Spleen (tissue), 11 donors: ENCODE results near the gene PSMD13. TPM values are rescaled to one million over a fixed set of nuclear protein-coding genes. Genes with fewer than 3 reads are reported as not detected.

ENCODE experiments used
- DNase-seq: peaks from one replicate; pipeline ENCODE4 v3.0.0-alpha.2; 2020
- H3K27ac ChIP-seq, 8 donors: fragments of 200-600 bp; sonication (generic) in 7 of 8; 1 replicate in 4 of 8; 2 replicates in 4 of 8; pipeline versions ENCODE4 v1.5.0 to v1.8.0; 2016 to 2021; ENCODE audit warnings: inconsistent platforms in 4 of 8, mild to moderate bottlenecking in 4 of 8, moderate library complexity in 1 of 8
- H3K27me3 ChIP-seq, 7 donors: fragments of 200-600 bp; sonication (generic) in 6 of 7; replicated peaks in 1 of 7; 1 replicate in 4 of 7; 2 replicates in 3 of 7; pipeline versions ENCODE4 v1.5.0 to v1.8.0; 2016 to 2021; ENCODE audit warnings: inconsistent platforms in 3 of 7, mild to moderate bottlenecking in 1 of 7
- H3K36me3 ChIP-seq, 6 donors: fragments of 200-600 bp; sonication (generic) in 5 of 6; 1 replicate in 4 of 6; 2 replicates in 2 of 6; pipeline versions ENCODE4 v1.5.0 to v1.8.0; 2016 to 2021; ENCODE audit warnings: inconsistent platforms in 2 of 6
- H3K4me1 ChIP-seq, 6 donors: fragments of 200-600 bp; sonication (generic) in 5 of 6; 1 replicate in 3 of 6; 2 replicates in 3 of 6; pipeline versions ENCODE4 v1.5.0 to v1.8.0; 2016 to 2021; ENCODE audit warnings: inconsistent platforms in 3 of 6
- H3K4me3 ChIP-seq, 8 donors: fragments of 200-600 bp; sonication (generic) in 7 of 8; 1 replicate in 4 of 8; 2 replicates in 4 of 8; pipeline versions ENCODE4 v1.5.0 to v1.8.0; 2016 to 2021; ENCODE audit warnings: inconsistent platforms in 4 of 8, mild to moderate bottlenecking in 4 of 8, moderate library complexity in 2 of 8
- H3K9me3 ChIP-seq, 8 donors: fragments of 200-600 bp; sonication (generic) in 7 of 8; 1 replicate in 4 of 8; 2 replicates in 4 of 8; pipeline versions ENCODE4 v1.5.0 to v1.8.0; 2016 to 2021; ENCODE audit warnings: inconsistent platforms in 4 of 8
- CTCF ChIP-seq, 11 experiments: fragments of 200-600 bp in 7 of 11; fragments of 450-650 bp in 4 of 11; sonication (generic) in 4 of 11; IDR thresholded peaks in 8 of 11; conservative IDR thresholded peaks in 3 of 11; 1 replicate in 7 of 11; 2 replicates in 4 of 11; pipeline versions ENCODE4 v1.4.0 to v1.8.0; 2016 to 2021; ENCODE audit warnings: antibody characterized with exemption in 11 of 11, inconsistent platforms in 4 of 11, mild to moderate bottlenecking in 1 of 11
- POLR2A ChIP-seq, 3 donors: fragments of 450-650 bp; IDR thresholded peaks; one replicate each; pipeline ENCODE4 v1.5.1; 2017; ENCODE audit warnings: antibody characterized with exemption in 3 of 3, mild to moderate bottlenecking in 1 of 3
- POLR2AphosphoS5 ChIP-seq, 3 donors: sonication (generic); formaldehyde crosslinking; IDR thresholded peaks; one replicate each; pipeline ENCODE4 v1.5.1; 2017; ENCODE audit warnings: antibody characterized with exemption in 3 of 3
- WGBS, 5 donors: extraction: QIAGEN DNeasy Blood & Tissue Kit in 3 of 5; methylation state at CpG; one replicate each; pipeline versions ENCODE4 v1.1.5 to v1.1.7; 2013 to 2018; 5-methylcytosine and 5-hydroxymethylcytosine counted together
- intact Hi-C: fragments of 100-400 bp; cut with DNase I; formaldehyde crosslinking; loops from one replicate; pipeline ENCODE4 v1.15.0; 2023; ENCODE audit warnings: low total_unique reads
- polyA plus RNA-seq, 3 donors: library from polyadenylated mRNA; stranded (reverse); fragments of 200-250 nt; gene quantifications; one replicate each; pipeline ENCODE4 v1.2.1, GENCODE V29; 2013
- total RNA-seq, 7 donors: library from RNA; depleted of rRNA in 3 of 7; stranded (reverse); fragments of >200 nt in 3 of 7; fragmentation: NEBNext Ultra II Directional in 4 of 7; extraction: Animal tissue kit (Norgen Biotek cat#: 25700) in 4 of 7; gene quantifications; one replicate each; pipeline versions ENCODE4 v1.1.0 to v1.2.1, GENCODE V29; 2016 to 2021
- donor health status: healthy with polysubstance abuse.
- donor health status: DM: no; HTN: no; CAD: no; lungs with moderate emphysema.
- donor health status: DM: no; HTN: no; CAD: no.
- donor health status: Bipolar disorder and iron deficiency.
- donor health status: healthy.
- donor health status: DM: no; HTN: no; CAD: no.
- donor health status: DM: yes; HTN: yes; CAD: no.

PSMD13 gene
- total and polyA plus RNA-seq, 10 donors = 93.6 to 229 (median 102) TPM

- peak; percentile 76 for DNase-seq
Observed at GRCh38 chr11:293852-294661, 57.3 kb downstream of the PSMD13 start.

GRCh38 chr11:294780-295179, 58.0 kb downstream of the PSMD13 start:
- DNase-seq = peak; percentile 71
- Histone ChIP-seq H3K4me3 (no peak overlapping the region), H3K27me3 (peaks cover 0 to 27% (median 7%) of the 10 kb centered on the region in 7 donors), H3K4me1 (peaks cover 2 to 68% (median 25%) of the 10 kb centered on the region in 6 donors), H3K36me3 (peaks cover 0 to 61% (median 29%) of the 10 kb centered on the region in 6 donors), H3K9me3 (no peaks in the 10 kb centered on the region), H3K27ac (no peak overlapping the region)
- intact Hi-C loops = no loop called here
- TF ChIP-seq POLR2A (IDR thresholded peaks at IDR 0.05) (no peak), POLR2AphosphoS5 (IDR thresholded peaks at IDR 0.05) (peak in 1 of 3 donors; percentile 65), CTCF (IDR thresholded peaks at IDR 0.05 in 8 of 11, conservative IDR thresholded peaks at IDR 0.05 in 3 of 11) (no peak)
- 87 to 95% (median 92%) methylated on average over 11 to 16 of the region's 16 CpGs for WGBS, 5 donors

More at GRCh38 chr11:293852-294661, 57.3 kb downstream of the PSMD13 start:
- Histone ChIP-seq H3K27me3 (peaks cover 0 to 20% (median 3%) of the 10 kb centered on the region in 7 donors), H3K4me3 (no peak overlapping the region), H3K9me3 (no peaks in the 10 kb centered on the region), H3K27ac (no peak overlapping the region), H3K36me3 (peaks cover 0 to 61% (median 29%) of the 10 kb centered on the region in 6 donors), H3K4me1 (peaks cover 6 to 67% (median 30%) of the 10 kb centered on the region in 6 donors)
- TF ChIP-seq CTCF (IDR thresholded peaks at IDR 0.05 in 8 of 11, conservative IDR thresholded peaks at IDR 0.05 in 3 of 11) (no peak), POLR2AphosphoS5 (IDR thresholded peaks at IDR 0.05) (peak in 1 of 3 donors; percentile 47)
- intact Hi-C loops = no loop called here
- 88 to 90% (median 88%) methylated on average over 19 to 27 of the region's 27 CpGs for WGBS, 5 donors

GRCh38 chr11:295351-296170, 58.8 kb downstream of the PSMD13 start:
- TF ChIP-seq POLR2AphosphoS5 (IDR thresholded peaks at IDR 0.05) (peak in 1 of 3 donors; percentile 49), POLR2A (IDR thresholded peaks at IDR 0.05) (no peak)
- H3K4me3 ChIP-seq = no peak overlapping the region
- DNase-seq = peak; percentile 69
- intact Hi-C loops = no loop called here
- no peaks in the 10 kb centered on the region for H3K9me3 ChIP-seq
- WGBS, 5 donors = 79 to 91% (median 83%) methylated on average over 17 to 26 of the region's 26 CpGs
- no peak overlapping the region for H3K27ac ChIP-seq
- peaks cover 0 to 34% (median 8%) of the 10 kb centered on the region in 7 donors for H3K27me3 ChIP-seq
- peaks cover 0 to 67% (median 17%) of the 10 kb centered on the region in 6 donors for H3K4me1 ChIP-seq
- H3K36me3 ChIP-seq = peaks cover 0 to 54% (median 29%) of the 10 kb centered on the region in 6 donors

- intact Hi-C loops = no loop called here
- peaks cover 0 to 34% (median 8%) of the 10 kb centered on the region in 7 donors for H3K27me3 ChIP-seq
- DNase-seq = peak; percentile 70
- H3K4me3 ChIP-seq = no peak overlapping the region
- no peaks in the 10 kb centered on the region for H3K9me3 ChIP-seq
- peak in 2 of 3 donors; percentile 6 to 69 for TF ChIP-seq POLR2AphosphoS5 (IDR thresholded peaks at IDR 0.05)
- TF ChIP-seq CTCF (IDR thresholded peaks at IDR 0.05 in 8 of 11, conservative IDR thresholded peaks at IDR 0.05 in 3 of 11) = no peak
- WGBS, 5 donors = 67 to 83% (median 81%) methylated on average over 6 to 35 of the region's 35 CpGs
- peaks cover 0 to 46% (median 29%) of the 10 kb centered on the region in 6 donors for H3K36me3 ChIP-seq
- peak overlapping the region in 1 of 8 donors; percentile 41 for H3K27ac ChIP-seq
- H3K4me1 ChIP-seq = peaks cover 0 to 58% (median 13%) of the 10 kb centered on the region in 6 donors
Observed at GRCh38 chr11:296171-297050, 59.6 kb downstream of the PSMD13 start.
